Spleen (tissue), 7 donors: ENCODE measurements around the gene SH3RF3.

Experiments
- CTCF ChIP-seq, 11 experiments: fragments of 200-600 bp in 7 of 11; fragments of 450-650 bp in 4 of 11; sonication (generic) in 4 of 11; IDR thresholded peaks in 8 of 11; conservative IDR thresholded peaks in 3 of 11; 1 replicate in 7 of 11; 2 replicates in 4 of 11; pipeline versions ENCODE4 v1.4.0 to v1.8.0; 2016 to 2021; ENCODE audit warnings: antibody characterized with exemption in 11 of 11, inconsistent platforms in 4 of 11, mild to moderate bottlenecking in 1 of 11
- POLR2A ChIP-seq, 3 donors: fragments of 450-650 bp; IDR thresholded peaks; one replicate each; pipeline ENCODE4 v1.5.1; 2017; ENCODE audit warnings: antibody characterized with exemption in 3 of 3, mild to moderate bottlenecking in 1 of 3
- POLR2AphosphoS5 ChIP-seq, 3 donors: sonication (generic); formaldehyde crosslinking; IDR thresholded peaks; one replicate each; pipeline ENCODE4 v1.5.1; 2017; ENCODE audit warnings: antibody characterized with exemption in 3 of 3
- donor health status: DM: no; HTN: no; CAD: no; lungs with moderate emphysema.
- donor health status: DM: no; HTN: no; CAD: no.
- donor health status: DM: no; HTN: no; CAD: no.

GRCh38 chr2:109522063-109522374 is 393.0 kb downstream of the SH3RF3 start:
- TF ChIP-seq POLR2A (IDR thresholded peaks at IDR 0.05) (no peak), CTCF (IDR thresholded peaks at IDR 0.05 in 8 of 11, conservative IDR thresholded peaks at IDR 0.05 in 3 of 11) (no peak), POLR2AphosphoS5 (IDR thresholded peaks at IDR 0.05) (no peak)
